NB4 (cell line): Measurements from ENCODE around the gene TBC1D21.

Experiments
- DNase-seq: peaks from one replicate; pipeline ENCODE4 v3.0.0; 2010; ENCODE audit warnings: low read depth
- H3K4me3 ChIP-seq: one replicate; pipeline ENCODE4 v1.5.1; 2011; ENCODE audit warnings: mild to moderate bottlenecking, low read depth, low read length, moderate library complexity
- MAX ChIP-seq: IDR thresholded peaks from 2 replicates; pipeline ENCODE4 v1.6.1; 2011; ENCODE audit warnings: low read depth, low read length
- MYC ChIP-seq: IDR thresholded peaks from 2 replicates; pipeline ENCODE4 v1.6.1; 2011; ENCODE audit warnings: low read depth, low read length
- POLR2A ChIP-seq: IDR thresholded peaks from 2 replicates; pipeline ENCODE4 v1.6.1; 2011; ENCODE audit warnings: mild to moderate bottlenecking; ENCODE audit not compliant: insufficient read length; ENCODE audit errors: extremely low read depth
- TF ChIP-seq, protein P1 (sequence below): IDR thresholded peaks from one replicate; pipeline ENCODE4 v1.5.1; 2012; ENCODE audit warnings: low read depth, low read length

The TBC1D21 gene

DNA sequence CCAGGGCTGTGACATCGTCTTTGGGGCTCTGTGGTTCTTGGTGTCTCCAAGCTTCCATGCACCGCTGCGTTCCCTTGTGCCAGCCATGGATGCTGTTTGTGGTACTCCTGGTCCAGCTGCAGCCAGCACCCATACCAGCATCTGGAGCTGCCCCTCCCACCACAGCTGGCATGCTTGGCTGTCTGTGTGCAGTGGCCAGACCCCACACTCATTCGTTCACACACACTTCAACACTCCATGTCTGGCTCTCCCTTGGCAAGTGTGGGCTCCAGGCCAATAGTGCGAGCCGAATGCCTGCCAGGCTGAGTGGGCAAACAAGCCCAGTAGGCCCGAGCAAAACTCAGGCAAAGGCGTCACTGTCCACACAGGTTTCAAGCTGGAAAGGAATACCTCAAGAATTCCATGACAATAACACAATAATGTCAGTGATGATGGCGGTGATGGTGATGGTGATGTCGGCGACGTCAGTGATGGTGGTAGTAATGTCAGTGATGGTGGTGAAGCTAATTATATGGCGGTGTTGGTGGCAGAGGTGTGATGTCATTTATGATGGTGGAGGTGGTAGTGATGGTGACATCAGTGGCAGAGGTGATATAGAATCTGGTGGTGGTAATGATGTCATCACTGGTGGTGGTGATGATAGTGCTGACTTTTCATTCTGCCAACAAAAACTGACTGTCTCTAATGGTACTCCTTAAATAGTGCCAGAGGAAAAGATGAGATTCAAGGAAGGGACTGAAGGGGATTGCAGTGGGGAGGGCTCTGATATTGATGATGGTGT is 19.3 kb downstream of the TBC1D21 start:
- no peak for DNase-seq
- H3K4me3 ChIP-seq = no peak overlapping the region
- no peak for TF ChIP-seq MAX
- no peak for TF ChIP-seq MYC
- TF ChIP-seq POLR2A = no peak
- TF ChIP-seq, protein P1, sequence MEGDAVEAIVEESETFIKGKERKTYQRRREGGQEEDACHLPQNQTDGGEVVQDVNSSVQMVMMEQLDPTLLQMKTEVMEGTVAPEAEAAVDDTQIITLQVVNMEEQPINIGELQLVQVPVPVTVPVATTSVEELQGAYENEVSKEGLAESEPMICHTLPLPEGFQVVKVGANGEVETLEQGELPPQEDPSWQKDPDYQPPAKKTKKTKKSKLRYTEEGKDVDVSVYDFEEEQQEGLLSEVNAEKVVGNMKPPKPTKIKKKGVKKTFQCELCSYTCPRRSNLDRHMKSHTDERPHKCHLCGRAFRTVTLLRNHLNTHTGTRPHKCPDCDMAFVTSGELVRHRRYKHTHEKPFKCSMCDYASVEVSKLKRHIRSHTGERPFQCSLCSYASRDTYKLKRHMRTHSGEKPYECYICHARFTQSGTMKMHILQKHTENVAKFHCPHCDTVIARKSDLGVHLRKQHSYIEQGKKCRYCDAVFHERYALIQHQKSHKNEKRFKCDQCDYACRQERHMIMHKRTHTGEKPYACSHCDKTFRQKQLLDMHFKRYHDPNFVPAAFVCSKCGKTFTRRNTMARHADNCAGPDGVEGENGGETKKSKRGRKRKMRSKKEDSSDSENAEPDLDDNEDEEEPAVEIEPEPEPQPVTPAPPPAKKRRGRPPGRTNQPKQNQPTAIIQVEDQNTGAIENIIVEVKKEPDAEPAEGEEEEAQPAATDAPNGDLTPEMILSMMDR = no peak

- TF ChIP-seq MYC (no peak), MAX (no peak), POLR2A (no peak)
- TF ChIP-seq, protein P1 = no peak
- H3K4me3 ChIP-seq = no peak overlapping the region
- DNase-seq = no peak
These were observed 20.9 kb downstream of the TBC1D21 start for GRCh38 chr15:73894133-73894814.

DNA sequence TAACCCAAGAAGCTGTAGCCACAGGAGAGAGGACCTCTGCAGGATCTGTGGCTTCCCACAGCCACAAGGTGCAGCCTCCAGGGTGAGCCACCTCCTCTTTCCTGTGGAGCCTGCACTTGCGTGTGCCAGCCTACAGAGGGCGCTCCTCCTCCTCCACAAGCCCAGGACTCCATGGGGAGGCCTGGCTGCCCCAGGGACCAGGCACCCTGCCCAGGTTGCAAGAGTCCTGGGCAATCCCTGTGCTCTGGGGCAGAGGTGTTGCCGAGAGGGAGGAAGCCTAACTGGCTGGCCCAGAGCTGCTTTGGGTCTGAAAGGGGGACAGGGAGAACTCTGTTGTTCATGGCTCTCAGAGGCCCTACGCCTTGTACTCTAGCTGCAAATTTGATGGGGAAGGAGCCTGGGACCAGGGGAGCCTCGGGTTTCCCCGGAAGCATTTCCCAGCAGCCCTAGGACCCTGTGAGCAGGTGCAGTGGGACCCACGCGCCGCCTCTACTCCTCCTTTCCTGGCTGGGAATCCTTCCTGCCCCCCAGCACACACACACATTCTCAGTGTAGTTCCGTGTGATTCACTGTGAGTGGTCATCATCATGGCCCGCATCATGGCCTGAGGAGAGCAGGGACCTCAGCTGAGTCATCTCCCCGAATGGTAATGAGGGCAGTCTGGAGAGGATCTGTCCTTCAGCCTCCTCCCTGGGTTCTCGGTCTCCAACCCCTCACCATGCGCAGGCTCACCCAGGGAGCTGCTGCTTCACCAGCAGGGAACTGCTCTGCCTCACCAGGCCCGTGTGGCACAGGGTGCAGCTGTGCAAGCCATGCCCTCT is 24.3 kb downstream of the TBC1D21 start:
- no peak overlapping the region for H3K4me3 ChIP-seq
- TF ChIP-seq, protein P1 = peak; percentile 97
- TF ChIP-seq POLR2A (no peak), MAX (peak; percentile 65), MYC (peak; percentile 36; the same call in 1 of the 2 replicates)
- peak; percentile 78 for DNase-seq

DNA sequence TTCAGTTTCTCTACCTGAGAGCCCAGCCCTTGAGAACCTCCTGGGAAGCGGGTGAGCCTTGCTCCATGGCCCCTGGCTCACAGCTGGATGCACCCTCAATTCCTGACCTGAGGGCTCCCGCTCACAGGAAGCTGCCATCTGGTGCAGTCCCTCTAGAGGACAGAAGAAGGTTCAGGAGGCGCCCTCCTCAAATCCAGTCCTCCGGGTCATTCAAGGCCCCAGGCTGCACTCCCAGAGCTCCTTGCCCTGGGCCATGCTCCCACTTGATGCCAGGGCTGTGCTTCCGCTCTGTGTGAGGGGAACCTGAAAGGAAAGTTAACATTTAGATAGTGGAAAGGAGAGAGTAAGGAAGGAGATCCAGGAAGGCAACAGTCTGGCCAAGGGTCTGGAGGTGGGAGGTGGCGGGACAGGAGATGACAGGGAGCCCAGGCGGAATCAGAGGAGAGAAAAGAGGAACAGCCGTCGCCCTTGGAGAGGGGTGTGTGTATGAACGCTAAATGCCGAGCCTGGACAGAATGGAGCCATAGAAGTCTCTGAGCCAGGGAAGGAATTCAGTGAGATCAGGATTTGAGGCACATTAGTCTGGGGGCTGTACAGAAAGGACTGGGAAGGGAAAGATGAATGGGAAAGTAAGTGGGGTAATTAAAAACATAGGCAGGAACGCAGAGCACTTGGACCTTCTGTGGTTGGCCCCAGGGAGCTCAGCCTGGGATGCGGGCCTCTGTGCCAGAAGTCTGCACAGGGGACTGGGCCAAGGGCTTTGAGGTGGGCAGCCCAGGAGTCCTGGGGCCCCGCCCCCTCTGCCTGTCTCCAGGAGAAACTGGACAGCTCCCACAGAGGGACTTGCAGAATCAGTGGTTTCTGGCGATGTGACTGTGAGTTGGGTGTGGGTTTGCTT is 26.1 kb downstream of the TBC1D21 start:
- H3K4me3 ChIP-seq = no peak overlapping the region
- DNase-seq = no peak
- TF ChIP-seq MAX = no peak
- TF ChIP-seq, protein P1 = no peak
- TF ChIP-seq MYC = no peak

- TF ChIP-seq, protein P1 = no peak
- TF ChIP-seq POLR2A (no peak), MYC (no peak), MAX (no peak)
- H3K4me3 ChIP-seq = no peak overlapping the region
- DNase-seq = no peak
These were observed 26.8 kb downstream of the TBC1D21 start for GRCh38 chr15:73900095-73900712.
